Measurements from ENCODE around the gene KIAA1671. TPM values are rescaled to one million over a fixed set of nuclear protein-coding genes. Genes with fewer than 3 reads are reported as not detected.

The KIAA1671 gene
- total and polyA plus RNA-seq, 4 donors, result 8.7 to 35.9 (median 19.1) TPM

- TF ChIP-seq REST (IDR thresholded peaks at IDR 0.05), result no peak
- TF ChIP-seq NR2F2 (IDR thresholded peaks at IDR 0.05), result no peak
Measured at GRCh38 chr22:24996420-24996952, 44.0 kb downstream of the KIAA1671 start (continued).

DNA sequence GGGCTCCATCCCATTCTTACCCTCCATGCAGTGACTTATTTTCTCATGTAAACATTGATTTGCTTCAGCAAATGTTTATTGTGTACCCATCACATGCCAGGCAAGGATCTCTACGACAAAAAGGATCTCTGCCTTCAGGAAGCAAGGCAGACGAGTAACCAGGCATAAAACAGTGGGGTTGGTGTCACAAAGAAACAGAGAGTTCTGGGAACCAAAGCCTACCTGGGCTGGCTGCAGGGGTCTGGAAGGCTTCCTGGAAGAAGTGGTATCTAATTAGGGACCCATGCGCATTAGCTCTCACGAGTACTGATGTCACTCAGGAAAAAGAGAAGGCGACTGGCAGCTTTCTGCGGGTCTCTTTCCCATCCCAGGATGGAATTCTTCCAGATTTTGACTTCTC lies 44.5 kb downstream of the KIAA1671 start:
- no peak overlapping the region for H3K27ac ChIP-seq (ENCODE audit: low read depth in 1 of 2, low read length in 2 of 2)
- H3K36me3 ChIP-seq (ENCODE audit: control insufficient read depth in 4 of 4, insufficient read depth in 3 of 4, low read depth in 1 of 4, low read length in 3 of 4), result no peaks in the 10 kb centered on the region
- H3K9ac ChIP-seq (ENCODE audit: low read depth in 1 of 2, low read length in 2 of 2), result no peak overlapping the region
- no peaks in the 10 kb centered on the region for H3K9me3 ChIP-seq (ENCODE audit: control insufficient read depth in 4 of 4, low read length in 3 of 4)
- H3K4me3 ChIP-seq (ENCODE audit: low read depth in 1 of 3, low read length in 3 of 3), result no peak overlapping the region
- H3K4me1 ChIP-seq (ENCODE audit: control insufficient read depth in 4 of 4, insufficient read depth in 4 of 4, low read length in 3 of 4), result peaks cover 0 to 3% (median under 1%) of the 10 kb centered on the region in 4 donors
- TF ChIP-seq YY1 (IDR thresholded peaks at IDR 0.05) (no peak), HNF4G (IDR thresholded peaks at IDR 0.05) (no peak), NR2F2 (IDR thresholded peaks at IDR 0.05) (no peak), CTCF (IDR thresholded peaks at IDR 0.05; ENCODE audit: low read depth, low read length, missing input control) (no peak), EGR1 (IDR thresholded peaks at IDR 0.05; ENCODE audit: low read depth in 2 of 2) (no peak), RAD21 (IDR thresholded peaks at IDR 0.05) (no peak)
- TF ChIP-seq, protein P1, sequence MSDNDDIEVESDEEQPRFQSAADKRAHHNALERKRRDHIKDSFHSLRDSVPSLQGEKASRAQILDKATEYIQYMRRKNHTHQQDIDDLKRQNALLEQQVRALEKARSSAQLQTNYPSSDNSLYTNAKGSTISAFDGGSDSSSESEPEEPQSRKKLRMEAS (IDR thresholded peaks at IDR 0.05), result no peak
- WGBS, result 80% methylated on average over 6 of the region's 6 CpGs
- H3K27me3 ChIP-seq (ENCODE audit: control insufficient read depth in 4 of 4, insufficient read depth in 4 of 4, low read length in 3 of 4), result no peaks in the 10 kb centered on the region
- no peak for DNase-seq (ENCODE audit: low spot score)

DNA sequence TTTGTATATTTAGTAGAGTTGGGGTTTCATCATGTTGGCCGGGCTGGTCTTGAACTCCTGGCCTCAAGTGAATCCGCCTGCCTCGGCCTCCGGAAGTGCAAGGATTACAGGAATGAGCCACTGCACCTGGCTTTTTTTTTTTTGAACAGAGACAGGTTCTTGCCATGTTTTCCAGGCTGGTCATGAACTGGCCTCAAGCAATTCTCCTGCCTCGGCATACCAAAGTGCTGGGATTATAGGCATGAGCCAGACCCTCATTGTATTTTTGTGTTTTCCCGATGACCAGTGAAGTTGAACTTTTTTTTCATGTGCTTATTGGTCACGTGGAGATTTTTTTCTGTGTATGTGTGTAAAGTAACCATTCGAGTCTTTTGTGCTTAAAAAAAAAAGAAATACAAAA lies 48.2 kb downstream of the KIAA1671 start:
- Histone ChIP-seq H3K4me1 (ENCODE audit: control insufficient read depth in 4 of 4, insufficient read depth in 4 of 4, low read length in 3 of 4) (peaks cover 4 to 12% (median 9%) of the 10 kb centered on the region in 4 donors), H3K4me3 (ENCODE audit: low read depth in 1 of 3, low read length in 3 of 3) (no peak overlapping the region), H3K27ac (ENCODE audit: low read depth in 1 of 2, low read length in 2 of 2) (no peak overlapping the region), H3K9ac (ENCODE audit: low read depth in 1 of 2, low read length in 2 of 2) (no peak overlapping the region), H3K9me3 (ENCODE audit: control insufficient read depth in 4 of 4, low read length in 3 of 4) (no peaks in the 10 kb centered on the region), H3K27me3 (ENCODE audit: control insufficient read depth in 4 of 4, insufficient read depth in 4 of 4, low read length in 3 of 4) (no peaks in the 10 kb centered on the region), H3K36me3 (ENCODE audit: control insufficient read depth in 4 of 4, insufficient read depth in 3 of 4, low read depth in 1 of 4, low read length in 3 of 4) (no peaks in the 10 kb centered on the region)
- 80% methylated on average over 8 of the region's 8 CpGs for WGBS
- TF ChIP-seq GABPA (IDR thresholded peaks at IDR 0.05 in 1 of 2, conservative IDR thresholded peaks at IDR 0.05 in 1 of 2), result no peak
- no peak for TF ChIP-seq CTCF (IDR thresholded peaks at IDR 0.05; ENCODE audit: low read depth, low read length, missing input control)
- TF ChIP-seq NR2F2 (IDR thresholded peaks at IDR 0.05), result no peak
- no peak for TF ChIP-seq JUND (IDR thresholded peaks at IDR 0.05)
- TF ChIP-seq SP1 (IDR thresholded peaks at IDR 0.05), result no peak
- TF ChIP-seq, protein P2, sequence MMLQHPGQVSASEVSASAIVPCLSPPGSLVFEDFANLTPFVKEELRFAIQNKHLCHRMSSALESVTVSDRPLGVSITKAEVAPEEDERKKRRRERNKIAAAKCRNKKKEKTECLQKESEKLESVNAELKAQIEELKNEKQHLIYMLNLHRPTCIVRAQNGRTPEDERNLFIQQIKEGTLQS (IDR thresholded peaks at IDR 0.05), result no peak
- TF ChIP-seq, protein P1 (IDR thresholded peaks at IDR 0.05), result no peak
- no peak for TF ChIP-seq REST (IDR thresholded peaks at IDR 0.05)
- TF ChIP-seq TAF1 (conservative IDR thresholded peaks at IDR 0.05), result no peak
- TF ChIP-seq, protein P3, sequence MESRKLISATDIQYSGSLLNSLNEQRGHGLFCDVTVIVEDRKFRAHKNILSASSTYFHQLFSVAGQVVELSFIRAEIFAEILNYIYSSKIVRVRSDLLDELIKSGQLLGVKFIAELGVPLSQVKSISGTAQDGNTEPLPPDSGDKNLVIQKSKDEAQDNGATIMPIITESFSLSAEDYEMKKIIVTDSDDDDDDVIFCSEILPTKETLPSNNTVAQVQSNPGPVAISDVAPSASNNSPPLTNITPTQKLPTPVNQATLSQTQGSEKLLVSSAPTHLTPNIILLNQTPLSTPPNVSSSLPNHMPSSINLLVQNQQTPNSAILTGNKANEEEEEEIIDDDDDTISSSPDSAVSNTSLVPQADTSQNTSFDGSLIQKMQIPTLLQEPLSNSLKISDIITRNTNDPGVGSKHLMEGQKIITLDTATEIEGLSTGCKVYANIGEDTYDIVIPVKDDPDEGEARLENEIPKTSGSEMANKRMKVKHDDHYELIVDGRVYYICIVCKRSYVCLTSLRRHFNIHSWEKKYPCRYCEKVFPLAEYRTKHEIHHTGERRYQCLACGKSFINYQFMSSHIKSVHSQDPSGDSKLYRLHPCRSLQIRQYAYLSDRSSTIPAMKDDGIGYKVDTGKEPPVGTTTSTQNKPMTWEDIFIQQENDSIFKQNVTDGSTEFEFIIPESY (IDR thresholded peaks at IDR 0.05), result no peak
- DNase-seq (ENCODE audit: low spot score), result no peak

Measured in liver (tissue), 9 donors.